Loucy (cell line): ENCODE measurements around the gene NLRP9.

Experiments used
- EZH2phosphoT487 ChIP-seq: fragments of 200-600 bp; IDR thresholded peaks from 2 replicates; pipeline ENCODE4 v1.6.1; 2018; ENCODE audit warnings: antibody characterized with exemption, mild to moderate bottlenecking, moderate library complexity, borderline replicate concordance
- TF ChIP-seq, protein P1 (sequence below): fragments of 200-600 bp; sonication (generic); conservative IDR thresholded peaks from 2 replicates; pipeline ENCODE4 v1.5.1; 2014; ENCODE audit warnings: mild to moderate bottlenecking, antibody characterized with exemption, low read length

DNA sequence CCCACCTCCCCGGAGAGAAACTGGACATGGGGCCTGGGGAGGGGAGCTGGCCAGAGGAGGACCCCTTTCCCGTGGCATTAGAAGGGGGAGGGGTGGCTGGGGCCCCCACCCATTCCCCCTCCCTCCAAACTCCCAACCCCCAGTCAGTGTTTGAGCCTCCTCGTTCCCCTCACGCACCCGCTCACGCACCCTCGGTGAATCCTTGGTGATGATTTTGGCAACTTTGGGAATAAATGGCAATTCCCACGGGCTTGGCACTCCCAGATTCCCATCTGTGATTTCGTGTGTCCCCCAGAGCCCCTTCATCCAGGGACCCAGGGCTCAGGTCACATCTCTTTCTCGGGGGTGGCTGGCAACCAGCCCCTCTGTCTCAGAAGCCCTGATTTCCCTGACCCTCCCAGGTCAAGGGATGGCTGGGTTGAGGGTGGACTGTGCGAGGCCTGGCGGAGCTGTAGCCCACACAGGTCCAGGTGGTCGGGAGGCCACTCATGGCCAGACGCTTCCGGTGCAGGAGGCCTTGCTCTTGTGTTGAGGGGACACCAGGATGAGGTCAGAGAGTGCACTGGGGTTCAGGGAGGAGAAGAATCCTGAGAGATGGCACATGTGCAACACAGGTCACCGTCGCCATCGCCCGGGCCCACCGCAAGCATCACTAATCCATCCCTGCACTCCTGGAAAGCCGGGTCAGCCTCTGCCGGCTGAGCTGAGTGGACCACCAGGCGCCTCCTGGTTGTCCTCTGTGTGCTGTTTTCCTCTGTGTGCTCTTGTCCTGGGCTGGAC is 42.5 kb downstream of the NLRP9 start:
- TF ChIP-seq, protein P1, sequence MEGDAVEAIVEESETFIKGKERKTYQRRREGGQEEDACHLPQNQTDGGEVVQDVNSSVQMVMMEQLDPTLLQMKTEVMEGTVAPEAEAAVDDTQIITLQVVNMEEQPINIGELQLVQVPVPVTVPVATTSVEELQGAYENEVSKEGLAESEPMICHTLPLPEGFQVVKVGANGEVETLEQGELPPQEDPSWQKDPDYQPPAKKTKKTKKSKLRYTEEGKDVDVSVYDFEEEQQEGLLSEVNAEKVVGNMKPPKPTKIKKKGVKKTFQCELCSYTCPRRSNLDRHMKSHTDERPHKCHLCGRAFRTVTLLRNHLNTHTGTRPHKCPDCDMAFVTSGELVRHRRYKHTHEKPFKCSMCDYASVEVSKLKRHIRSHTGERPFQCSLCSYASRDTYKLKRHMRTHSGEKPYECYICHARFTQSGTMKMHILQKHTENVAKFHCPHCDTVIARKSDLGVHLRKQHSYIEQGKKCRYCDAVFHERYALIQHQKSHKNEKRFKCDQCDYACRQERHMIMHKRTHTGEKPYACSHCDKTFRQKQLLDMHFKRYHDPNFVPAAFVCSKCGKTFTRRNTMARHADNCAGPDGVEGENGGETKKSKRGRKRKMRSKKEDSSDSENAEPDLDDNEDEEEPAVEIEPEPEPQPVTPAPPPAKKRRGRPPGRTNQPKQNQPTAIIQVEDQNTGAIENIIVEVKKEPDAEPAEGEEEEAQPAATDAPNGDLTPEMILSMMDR = no peak
- no peak for TF ChIP-seq EZH2phosphoT487
